HepG2 (cell line): ENCODE results near the gene LGALS4. TPM values are rescaled to one million over a fixed set of nuclear protein-coding genes. Genes with fewer than 3 reads are reported as not detected.

Experiments used
- ATAC-seq: fragments of 200-7000 bp; cut with Tn5 transposase; 3 replicates; pipeline ENCODE4 v1.9.1; 2020; ENCODE audit warnings: mild to moderate bottlenecking, moderate library complexity
- BruUV-seq: library from RNA; stranded (reverse); fragments of 400-500 nt; replicated peaks from 2 replicates; lab custom pipeline; 2021; lab: Mats Ljungman, UMichigan
- CTCF ChIA-PET: fragments of 300-600 bp; formaldehyde crosslinking; extraction: SDS; loops from one replicate; lab custom pipeline; 2021; ENCODE audit warnings: low total read pairs, inconsistent platforms, low intra/inter-chr PET ratio; lab: Yijun Ruan, JAX
- POLR2A ChIA-PET: fragments of 350-600 bp; sonication (Branson Sonifier 250); formaldehyde crosslinking; loops from one replicate; lab custom pipeline; 2020; ENCODE audit warnings: antibody characterized with exemption, inconsistent platforms; lab: Yijun Ruan, JAX
- DNase-seq: peaks from one replicate; pipeline ENCODE4 v3.0.0-alpha.2; 2015; ENCODE audit warnings: low spot score
- FAIRE-seq: peaks from 3 replicates; lab custom pipeline; 2011; peaks lifted over from hg19 to GRCh38; lab: Jason Lieb, UNC
- H2AFZ ChIP-seq: one replicate; pipeline ENCODE4 v1.6.1; 2011; ENCODE audit warnings: low read length, inconsistent platforms
- H3K27ac ChIP-seq: fragments of 300-600 bp; 3 replicates; pipeline ENCODE4 v1.8.0; 2011; ENCODE audit warnings: mixed run types, mild to moderate bottlenecking, mixed read lengths, low read length, inconsistent platforms; ENCODE audit not compliant: insufficient read depth; ENCODE audit errors: extremely low read length
- H3K27me3 ChIP-seq, 2 experiments: fragments of 200-600 bp in 1 of 2; 2 replicates in 1 of 2; 3 replicates in 1 of 2; pipeline versions ENCODE4 v1.6.0 to v1.8.0; 2011; ENCODE audit warnings: low read length in 2 of 2, mild to moderate bottlenecking in 2 of 2, moderate library complexity in 2 of 2, inconsistent platforms in 1 of 2; ENCODE audit not compliant: insufficient read depth in 2 of 2, control insufficient read depth in 1 of 2
- H3K36me3 ChIP-seq, 2 experiments: fragments of 200-600 bp in 1 of 2; replicated peaks in 1 of 2; 2 replicates in 1 of 2; 3 replicates in 1 of 2; pipeline versions ENCODE4 v1.5.1 to v1.8.0; 2011; ENCODE audit warnings: low read length in 2 of 2, inconsistent platforms in 1 of 2; ENCODE audit not compliant: insufficient read depth in 2 of 2, control insufficient read depth in 1 of 2
- H3K4me1 ChIP-seq: 2 replicates; pipeline ENCODE4 v1.5.1; 2012; ENCODE audit warnings: low read length, inconsistent platforms; ENCODE audit not compliant: insufficient read depth
- H3K4me2 ChIP-seq: 2 replicates; pipeline ENCODE4 v1.6.0; 2011; ENCODE audit warnings: low read depth, low read length, inconsistent platforms
- H3K4me3 ChIP-seq, 3 experiments: fragments of 200-600 bp in 1 of 3; sonication (generic), shearing (Covaris generic) in 1 of 3; replicated peaks in 1 of 3; 2 replicates each; pipeline ENCODE4 v1.5.1; 2011 to 2016; ENCODE audit warnings: low read length in 3 of 3, inconsistent platforms in 2 of 3, low read depth in 2 of 3, mild to moderate bottlenecking in 2 of 3, control low read depth in 1 of 3, mixed read lengths in 1 of 3; ENCODE audit not compliant: insufficient read depth in 1 of 3
- H3K79me2 ChIP-seq: one replicate; pipeline ENCODE4 v1.6.1; 2011; ENCODE audit warnings: low read length, inconsistent platforms; ENCODE audit not compliant: insufficient read depth
- H3K9ac ChIP-seq: 2 replicates; pipeline ENCODE4 v1.6.0; 2011; ENCODE audit warnings: mild to moderate bottlenecking, low read depth, low read length, inconsistent platforms; ENCODE audit not compliant: insufficient read depth
- H3K9me3 ChIP-seq: 2 replicates; pipeline ENCODE4 v1.5.1; 2012; ENCODE audit warnings: mild to moderate bottlenecking, low read length
- H4K20me1 ChIP-seq: 2 replicates; pipeline ENCODE4 v1.6.0; 2011; ENCODE audit warnings: inconsistent platforms, mild to moderate bottlenecking, low read length, moderate library complexity; ENCODE audit not compliant: insufficient read depth
- AGO2 ChIP-seq: fragments of 200-400 bp; formaldehyde crosslinking; optimal IDR thresholded peaks from 2 replicates; pipeline ENCODE3; 2017; ENCODE audit warnings: mild to moderate bottlenecking, low read depth, low read length, moderate library complexity
- ARNT2 ChIP-seq: sonication (generic); formaldehyde crosslinking; IDR thresholded peaks from 2 replicates; pipeline ENCODE4 v1.8.0; 2022; ENCODE audit warnings: mild to moderate bottlenecking, low read depth, missing genetic modification reagents, moderate library complexity
- CHD4 ChIP-seq: fragments of 200-600 bp; sonication (generic); IDR thresholded peaks from 2 replicates; pipeline ENCODE4 v1.7.0; 2017; ENCODE audit warnings: mild to moderate bottlenecking, low read length, borderline replicate concordance
- ETV5 ChIP-seq: IDR thresholded peaks from 2 replicates; pipeline ENCODE4 v1.6.1; 2018; ENCODE audit warnings: missing biosample characterization, missing genetic modification reagents, inconsistent platforms, borderline replicate concordance
- FOXA3 ChIP-seq: IDR thresholded peaks from 2 replicates; pipeline ENCODE4 v1.6.1; 2016; ENCODE audit warnings: missing genetic modification reagents, missing compliant biosample characterization
- IRF9 ChIP-seq: sonication (generic); formaldehyde crosslinking; IDR thresholded peaks from 2 replicates; pipeline ENCODE4 v1.8.0; 2022; ENCODE audit warnings: missing genetic modification reagents, mild to moderate bottlenecking, borderline replicate concordance
- JUND ChIP-seq: sonication (generic); formaldehyde crosslinking; IDR thresholded peaks from 2 replicates; pipeline ENCODE4 v1.8.0; 2022; ENCODE audit warnings: mild to moderate bottlenecking, missing genetic modification reagents
- MIXL1 ChIP-seq: IDR thresholded peaks from 2 replicates; pipeline ENCODE4 v1.6.1; 2016
- NFE2L2 ChIP-seq: fragments of 150-350 bp; IDR thresholded peaks from 2 replicates; pipeline ENCODE4 v1.6.1; 2014; ENCODE audit warnings: low read length
- POGZ ChIP-seq: sonication (generic); formaldehyde crosslinking; IDR thresholded peaks from 2 replicates; pipeline ENCODE4 v1.4.0; 2020; ENCODE audit warnings: mild to moderate bottlenecking, missing genetic modification reagents
- RELA ChIP-seq: sonication (generic); formaldehyde crosslinking; IDR thresholded peaks from 2 replicates; pipeline ENCODE4 v1.4.0; 2020; ENCODE audit warnings: missing genetic modification reagents
- WGBS: methylation state at CpG from one replicate; pipeline ENCODE4 v1.1.6; 2017; ENCODE audit warnings: low lambda C conversion rate; 5-methylcytosine and 5-hydroxymethylcytosine counted together
- in situ Hi-C: cut with HindIII; loops from 2 replicates; pipeline ENCODE4 v1.10.0; 2017; ENCODE audit warnings: low pct_unique_long_range_greater_than_20kb; ENCODE audit not compliant: extremely low pct_ligation_motif_present
- intact Hi-C: fragments of 100-400 bp; cut with micrococcal nuclease; formaldehyde crosslinking; loops from one replicate; pipeline ENCODE4 v1.10.0; 2022; ENCODE audit not compliant: unreplicated experiment
- polyA plus RNA-seq, 8 experiments: library from polyadenylated mRNA; depleted of rRNA in 3 of 8; stranded (reverse) in 7 of 8; unstranded in 1 of 8; fragments of >200 nt; fragmentation: Illumina TruSeq in 4 of 8; extraction: Trizol in 4 of 8; gene quantifications; 2 replicates each; pipeline versions ENCODE4 v1.2.1 to v1.2.3, GENCODE V29; 2011 to 2016; ENCODE audit warnings: low read depth in 4 of 8, missing spikeins in 1 of 8, mixed read lengths in 1 of 8; ENCODE audit not compliant: insufficient read depth in 1 of 8
- total RNA-seq, 5 experiments: library from RNA; depleted of rRNA; stranded (reverse); fragments of >200 nt; fragmentation: Illumina TruSeq; extraction: Trizol; gene quantifications; 2 replicates each; pipeline ENCODE4 v1.2.3, GENCODE V29; 2016; ENCODE audit warnings: low read depth in 1 of 5
- TF ChIP-seq, protein P1 (sequence below): sonication (generic); formaldehyde crosslinking; IDR thresholded peaks from 2 replicates; pipeline ENCODE4 v1.4.0; 2020; ENCODE audit warnings: missing genetic modification reagents
- TF ChIP-seq, protein P2 (sequence below): sonication (generic); formaldehyde crosslinking; IDR thresholded peaks from 2 replicates; pipeline ENCODE4 v1.5.0; 2020; ENCODE audit warnings: mild to moderate bottlenecking, missing genetic modification reagents, borderline replicate concordance
- TF ChIP-seq, protein P3 (sequence below): sonication (generic); formaldehyde crosslinking; IDR thresholded peaks from 2 replicates; pipeline ENCODE4 v1.4.0; 2020; ENCODE audit warnings: missing genetic modification reagents

The LGALS4 gene
- total and polyA plus RNA-seq, 2 of the 13 experiments (the other 11 are each of a cell fraction or from before 2014, with no cell fraction given) = 0.24 to 0.71 TPM

DNA sequence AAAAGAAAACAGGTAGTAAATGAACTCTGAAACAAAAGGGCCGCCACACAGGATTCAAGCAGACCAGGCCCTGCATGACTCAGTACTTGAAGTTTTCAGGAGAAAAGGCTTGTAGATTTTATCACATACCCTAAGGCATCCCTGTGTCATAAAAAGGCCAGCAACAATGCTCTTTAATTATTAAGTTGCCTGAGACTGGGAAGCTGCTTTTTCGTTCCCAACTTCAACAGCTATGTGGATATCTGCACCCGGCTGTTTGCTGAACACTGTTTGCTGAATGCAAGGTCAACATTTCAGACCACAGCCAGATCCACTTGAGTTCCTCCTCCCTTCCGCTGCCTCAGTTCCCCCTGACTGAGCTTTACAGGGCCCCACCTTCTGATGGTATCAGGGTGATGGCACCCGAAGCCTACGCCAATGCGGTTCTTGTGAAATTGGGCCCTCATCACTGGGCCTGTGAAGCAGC, 24.9 kb upstream of the LGALS4 start:
- WGBS = 64% methylated on average over 7 of the region's 7 CpGs
- in situ Hi-C loops (no loop called here), intact Hi-C loops (loop anchor here (10.0 kb wide), 1 partner anchor 183 kb away; no protein-coding TSS in a partner anchor)
- Histone ChIP-seq H3K4me1 (peaks cover 65% of the 10 kb centered on the region), H3K36me3 (peaks cover 30 to 70% of the 10 kb centered on the region in 2 experiments), H3K27me3 (no peaks in the 10 kb centered on the region), H2AFZ (no peak overlapping the region), H4K20me1 (peaks cover 18% of the 10 kb centered on the region), H3K4me3 (no peak overlapping the region), H3K27ac (peak overlapping the region; percentile 60), H3K4me2 (peak overlapping the region; percentile 13), H3K79me2 (peaks cover 7% of the 10 kb centered on the region), H3K9ac (0 out of 2 replicates have a peak overlapping the region, but pooled peaks have one; percentile 0), H3K9me3 (no peaks in the 10 kb centered on the region)
- CTCF ChIA-PET = no interaction called here
- DNase-seq = peak; percentile 65
- FAIRE-seq = peak; percentile 52
- POLR2A ChIA-PET = interaction anchor here (0.7 to 4.4 kb wide), 12 partner anchors 9 to 139 kb away, joined by 3 to 42 read pairs (median 6); partner anchors contain the start of genes HNRNPL, MRPS12 and SARS2
- BruUV-seq = no TSS peak
- peak; percentile 49 for ATAC-seq
- TF ChIP-seq IRF9 (CRISPR knock-in tag) = no peak
- peak; percentile 43; the same call in 1 of the 2 replicates for TF ChIP-seq ETV5
- TF ChIP-seq, protein P1, sequence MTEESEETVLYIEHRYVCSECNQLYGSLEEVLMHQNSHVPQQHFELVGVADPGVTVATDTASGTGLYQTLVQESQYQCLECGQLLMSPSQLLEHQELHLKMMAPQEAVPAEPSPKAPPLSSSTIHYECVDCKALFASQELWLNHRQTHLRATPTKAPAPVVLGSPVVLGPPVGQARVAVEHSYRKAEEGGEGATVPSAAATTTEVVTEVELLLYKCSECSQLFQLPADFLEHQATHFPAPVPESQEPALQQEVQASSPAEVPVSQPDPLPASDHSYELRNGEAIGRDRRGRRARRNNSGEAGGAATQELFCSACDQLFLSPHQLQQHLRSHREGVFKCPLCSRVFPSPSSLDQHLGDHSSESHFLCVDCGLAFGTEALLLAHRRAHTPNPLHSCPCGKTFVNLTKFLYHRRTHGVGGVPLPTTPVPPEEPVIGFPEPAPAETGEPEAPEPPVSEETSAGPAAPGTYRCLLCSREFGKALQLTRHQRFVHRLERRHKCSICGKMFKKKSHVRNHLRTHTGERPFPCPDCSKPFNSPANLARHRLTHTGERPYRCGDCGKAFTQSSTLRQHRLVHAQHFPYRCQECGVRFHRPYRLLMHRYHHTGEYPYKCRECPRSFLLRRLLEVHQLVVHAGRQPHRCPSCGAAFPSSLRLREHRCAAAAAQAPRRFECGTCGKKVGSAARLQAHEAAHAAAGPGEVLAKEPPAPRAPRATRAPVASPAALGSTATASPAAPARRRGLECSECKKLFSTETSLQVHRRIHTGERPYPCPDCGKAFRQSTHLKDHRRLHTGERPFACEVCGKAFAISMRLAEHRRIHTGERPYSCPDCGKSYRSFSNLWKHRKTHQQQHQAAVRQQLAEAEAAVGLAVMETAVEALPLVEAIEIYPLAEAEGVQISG (CRISPR knock-in tag) = peak; percentile 10; the same call in 1 of the 2 replicates
- no peak for TF ChIP-seq ARNT2 (CRISPR knock-in tag)
- TF ChIP-seq, protein P2, sequence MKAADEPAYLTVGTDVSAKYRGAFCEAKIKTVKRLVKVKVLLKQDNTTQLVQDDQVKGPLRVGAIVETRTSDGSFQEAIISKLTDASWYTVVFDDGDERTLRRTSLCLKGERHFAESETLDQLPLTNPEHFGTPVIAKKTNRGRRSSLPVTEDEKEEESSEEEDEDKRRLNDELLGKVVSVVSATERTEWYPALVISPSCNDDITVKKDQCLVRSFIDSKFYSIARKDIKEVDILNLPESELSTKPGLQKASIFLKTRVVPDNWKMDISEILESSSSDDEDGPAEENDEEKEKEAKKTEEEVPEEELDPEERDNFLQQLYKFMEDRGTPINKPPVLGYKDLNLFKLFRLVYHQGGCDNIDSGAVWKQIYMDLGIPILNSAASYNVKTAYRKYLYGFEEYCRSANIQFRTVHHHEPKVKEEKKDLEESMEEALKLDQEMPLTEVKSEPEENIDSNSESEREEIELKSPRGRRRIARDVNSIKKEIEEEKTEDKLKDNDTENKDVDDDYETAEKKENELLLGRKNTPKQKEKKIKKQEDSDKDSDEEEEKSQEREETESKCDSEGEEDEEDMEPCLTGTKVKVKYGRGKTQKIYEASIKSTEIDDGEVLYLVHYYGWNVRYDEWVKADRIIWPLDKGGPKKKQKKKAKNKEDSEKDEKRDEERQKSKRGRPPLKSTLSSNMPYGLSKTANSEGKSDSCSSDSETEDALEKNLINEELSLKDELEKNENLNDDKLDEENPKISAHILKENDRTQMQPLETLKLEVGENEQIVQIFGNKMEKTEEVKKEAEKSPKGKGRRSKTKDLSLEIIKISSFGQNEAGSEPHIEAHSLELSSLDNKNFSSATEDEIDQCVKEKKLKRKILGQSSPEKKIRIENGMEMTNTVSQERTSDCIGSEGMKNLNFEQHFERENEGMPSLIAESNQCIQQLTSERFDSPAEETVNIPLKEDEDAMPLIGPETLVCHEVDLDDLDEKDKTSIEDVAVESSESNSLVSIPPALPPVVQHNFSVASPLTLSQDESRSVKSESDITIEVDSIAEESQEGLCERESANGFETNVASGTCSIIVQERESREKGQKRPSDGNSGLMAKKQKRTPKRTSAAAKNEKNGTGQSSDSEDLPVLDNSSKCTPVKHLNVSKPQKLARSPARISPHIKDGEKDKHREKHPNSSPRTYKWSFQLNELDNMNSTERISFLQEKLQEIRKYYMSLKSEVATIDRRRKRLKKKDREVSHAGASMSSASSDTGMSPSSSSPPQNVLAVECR (CRISPR knock-in tag) = no peak
- no peak for TF ChIP-seq RELA (CRISPR knock-in tag)
- TF ChIP-seq JUND = no peak
- TF ChIP-seq, protein P3, sequence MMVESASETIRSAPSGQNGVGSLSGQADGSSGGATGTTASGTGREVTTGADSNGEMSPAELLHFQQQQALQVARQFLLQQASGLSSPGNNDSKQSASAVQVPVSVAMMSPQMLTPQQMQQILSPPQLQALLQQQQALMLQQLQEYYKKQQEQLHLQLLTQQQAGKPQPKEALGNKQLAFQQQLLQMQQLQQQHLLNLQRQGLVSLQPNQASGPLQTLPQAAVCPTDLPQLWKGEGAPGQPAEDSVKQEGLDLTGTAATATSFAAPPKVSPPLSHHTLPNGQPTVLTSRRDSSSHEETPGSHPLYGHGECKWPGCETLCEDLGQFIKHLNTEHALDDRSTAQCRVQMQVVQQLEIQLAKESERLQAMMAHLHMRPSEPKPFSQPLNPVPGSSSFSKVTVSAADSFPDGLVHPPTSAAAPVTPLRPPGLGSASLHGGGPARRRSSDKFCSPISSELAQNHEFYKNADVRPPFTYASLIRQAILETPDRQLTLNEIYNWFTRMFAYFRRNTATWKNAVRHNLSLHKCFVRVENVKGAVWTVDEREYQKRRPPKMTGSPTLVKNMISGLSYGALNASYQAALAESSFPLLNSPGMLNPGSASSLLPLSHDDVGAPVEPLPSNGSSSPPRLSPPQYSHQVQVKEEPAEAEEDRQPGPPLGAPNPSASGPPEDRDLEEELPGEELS (CRISPR knock-in tag) = peak; percentile 59
- TF ChIP-seq FOXA3 (CRISPR knock-in tag) = peak; percentile 55; the same call in 1 of the 2 replicates
- no peak for TF ChIP-seq CHD4
- TF ChIP-seq AGO2 = no peak
- peak; percentile 62; the same call in 1 of the 2 replicates for TF ChIP-seq MIXL1
- TF ChIP-seq NFE2L2 = no peak
- no peak for TF ChIP-seq POGZ (CRISPR knock-in tag)
